HEK293T (cell line): Measurements from ENCODE around the gene AMHR2.

Experiments
- BHLHE40 ChIP-seq: fragments of 450-650 bp; IDR thresholded peaks from 2 replicates; pipeline ENCODE4 v1.6.1; 2016; ENCODE audit warnings: mild to moderate bottlenecking, moderate library complexity, borderline replicate concordance
- FOXA1 ChIP-seq: fragments of 450-650 bp; IDR thresholded peaks from 2 replicates; pipeline ENCODE4 v1.6.1; 2016; ENCODE audit warnings: mild to moderate bottlenecking
- FOXM1 ChIP-seq: fragments of 450-650 bp; IDR thresholded peaks from 2 replicates; pipeline ENCODE4 v1.6.1; 2017; ENCODE audit warnings: mild to moderate bottlenecking, borderline replicate concordance
- L3MBTL2 ChIP-seq: fragments of 450-650 bp; conservative IDR thresholded peaks from 2 replicates; pipeline ENCODE4 v1.6.1; 2016; ENCODE audit warnings: mild to moderate bottlenecking
- SUZ12 ChIP-seq: fragments of 450-650 bp; IDR thresholded peaks from 2 replicates; pipeline ENCODE4 v1.6.1; 2016; ENCODE audit warnings: mild to moderate bottlenecking

- TF ChIP-seq FOXA1 (no peak), BHLHE40 (no peak), FOXM1 (no peak), L3MBTL2 (peak; percentile 92; the same call in 1 of the 2 replicates), SUZ12 (no peak)
These were observed 44.8 kb upstream of the AMHR2 start for GRCh38 chr12:53378724-53379388.
